ENCODE data around the gene GPATCH4. TPM values are rescaled to one million over a fixed set of nuclear protein-coding genes. Genes with fewer than 3 reads are reported as not detected.
A peak's percentile ranks its signal among the peaks of the same experiment; 100 is the strongest.

Gene GPATCH4
- total RNA-seq, 1 donor from 2014 or later = 24.0 TPM

DNA sequence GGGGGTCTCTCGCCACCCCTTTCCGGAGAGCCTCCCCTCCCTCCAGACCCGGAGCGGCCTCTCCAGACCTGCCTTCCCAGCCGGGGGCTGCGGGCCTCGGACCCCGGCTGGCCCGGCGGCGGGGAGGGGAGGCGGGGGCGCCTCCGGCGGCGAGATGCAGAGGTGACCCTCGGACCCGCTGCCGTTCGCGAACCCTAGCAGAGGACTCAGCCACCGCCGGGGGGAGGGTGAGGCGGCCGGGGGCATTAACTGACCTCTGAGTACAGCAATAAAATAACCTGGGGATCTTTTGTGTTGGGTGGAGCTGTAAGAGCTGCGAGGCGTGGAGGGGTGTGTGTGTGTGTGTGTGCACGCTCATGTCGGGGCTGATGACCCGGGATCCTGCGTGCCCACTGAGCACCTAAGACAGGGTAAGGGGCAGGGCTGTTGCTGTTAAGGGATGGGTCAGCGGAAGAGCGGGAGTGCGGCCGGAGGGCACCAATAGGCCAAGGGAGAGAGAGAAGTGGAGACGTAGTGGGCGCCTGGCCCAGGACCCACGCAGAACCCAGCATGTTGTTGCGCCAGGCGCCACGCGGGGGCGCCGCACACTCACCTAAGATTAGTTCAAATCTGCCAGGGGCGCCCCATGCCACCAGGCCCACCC is 24.3 kb upstream of the GPATCH4 start:
- Mint-ChIP-seq H3K27ac (no peak overlapping the region), H3K27me3 (ENCODE audit: low read depth) (peaks cover 87% of the 10 kb centered on the region), H3K9me3 (no peaks in the 10 kb centered on the region), H3K4me3 (peak overlapping the region; percentile 59), H3K36me3 (no peaks in the 10 kb centered on the region), H3K4me1 (peaks cover 8% of the 10 kb centered on the region)
- TF ChIP-seq, protein P1, sequence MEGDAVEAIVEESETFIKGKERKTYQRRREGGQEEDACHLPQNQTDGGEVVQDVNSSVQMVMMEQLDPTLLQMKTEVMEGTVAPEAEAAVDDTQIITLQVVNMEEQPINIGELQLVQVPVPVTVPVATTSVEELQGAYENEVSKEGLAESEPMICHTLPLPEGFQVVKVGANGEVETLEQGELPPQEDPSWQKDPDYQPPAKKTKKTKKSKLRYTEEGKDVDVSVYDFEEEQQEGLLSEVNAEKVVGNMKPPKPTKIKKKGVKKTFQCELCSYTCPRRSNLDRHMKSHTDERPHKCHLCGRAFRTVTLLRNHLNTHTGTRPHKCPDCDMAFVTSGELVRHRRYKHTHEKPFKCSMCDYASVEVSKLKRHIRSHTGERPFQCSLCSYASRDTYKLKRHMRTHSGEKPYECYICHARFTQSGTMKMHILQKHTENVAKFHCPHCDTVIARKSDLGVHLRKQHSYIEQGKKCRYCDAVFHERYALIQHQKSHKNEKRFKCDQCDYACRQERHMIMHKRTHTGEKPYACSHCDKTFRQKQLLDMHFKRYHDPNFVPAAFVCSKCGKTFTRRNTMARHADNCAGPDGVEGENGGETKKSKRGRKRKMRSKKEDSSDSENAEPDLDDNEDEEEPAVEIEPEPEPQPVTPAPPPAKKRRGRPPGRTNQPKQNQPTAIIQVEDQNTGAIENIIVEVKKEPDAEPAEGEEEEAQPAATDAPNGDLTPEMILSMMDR (IDR thresholded peaks at IDR 0.05; ENCODE audit: unreplicated experiment) = peak; percentile 79
- peak in 1 of 2 experiments; percentile 70 for DNase-seq (ENCODE audit: low spot score in 2 of 2, unreplicated experiment in 2 of 2)

DNA sequence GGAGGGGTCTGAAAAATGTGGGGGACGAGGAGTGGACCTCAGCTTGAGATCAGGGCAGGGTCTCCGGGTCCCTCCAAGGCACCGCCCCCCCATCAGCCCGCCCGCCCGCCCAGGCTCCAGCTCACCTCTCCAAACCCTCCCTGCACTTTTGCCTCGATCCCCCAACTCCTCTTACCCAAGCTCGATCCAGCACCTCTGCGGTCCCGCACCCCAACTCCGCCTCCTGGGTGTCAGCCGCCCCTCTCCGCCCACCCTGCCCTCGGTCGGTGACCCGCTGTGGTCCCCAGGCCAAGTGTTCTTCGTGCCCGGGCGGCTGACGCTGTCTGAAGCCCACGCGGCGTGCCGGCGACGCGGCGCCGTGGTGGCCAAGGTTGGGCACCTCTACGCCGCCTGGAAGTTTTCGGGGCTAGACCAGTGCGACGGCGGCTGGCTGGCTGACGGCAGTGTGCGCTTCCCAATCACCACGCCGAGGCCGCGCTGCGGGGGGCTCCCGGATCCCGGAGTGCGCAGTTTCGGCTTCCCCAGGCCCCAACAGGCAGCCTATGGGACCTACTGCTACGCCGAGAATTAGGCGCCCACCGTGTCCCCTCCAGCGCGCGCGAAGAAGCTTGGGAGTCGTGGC is 23.6 kb upstream of the GPATCH4 start:
- Mint-ChIP-seq H3K4me3 (peak overlapping the region; percentile 20), H3K36me3 (no peaks in the 10 kb centered on the region), H3K27me3 (ENCODE audit: low read depth) (peaks cover 89% of the 10 kb centered on the region), H3K9me3 (no peaks in the 10 kb centered on the region), H3K4me1 (peaks cover 8% of the 10 kb centered on the region), H3K27ac (no peak overlapping the region)
- TF ChIP-seq, protein P1 (IDR thresholded peaks at IDR 0.05; ENCODE audit: unreplicated experiment) = no peak
- no peak for DNase-seq (ENCODE audit: low spot score in 2 of 2, unreplicated experiment in 2 of 2)

DNA sequence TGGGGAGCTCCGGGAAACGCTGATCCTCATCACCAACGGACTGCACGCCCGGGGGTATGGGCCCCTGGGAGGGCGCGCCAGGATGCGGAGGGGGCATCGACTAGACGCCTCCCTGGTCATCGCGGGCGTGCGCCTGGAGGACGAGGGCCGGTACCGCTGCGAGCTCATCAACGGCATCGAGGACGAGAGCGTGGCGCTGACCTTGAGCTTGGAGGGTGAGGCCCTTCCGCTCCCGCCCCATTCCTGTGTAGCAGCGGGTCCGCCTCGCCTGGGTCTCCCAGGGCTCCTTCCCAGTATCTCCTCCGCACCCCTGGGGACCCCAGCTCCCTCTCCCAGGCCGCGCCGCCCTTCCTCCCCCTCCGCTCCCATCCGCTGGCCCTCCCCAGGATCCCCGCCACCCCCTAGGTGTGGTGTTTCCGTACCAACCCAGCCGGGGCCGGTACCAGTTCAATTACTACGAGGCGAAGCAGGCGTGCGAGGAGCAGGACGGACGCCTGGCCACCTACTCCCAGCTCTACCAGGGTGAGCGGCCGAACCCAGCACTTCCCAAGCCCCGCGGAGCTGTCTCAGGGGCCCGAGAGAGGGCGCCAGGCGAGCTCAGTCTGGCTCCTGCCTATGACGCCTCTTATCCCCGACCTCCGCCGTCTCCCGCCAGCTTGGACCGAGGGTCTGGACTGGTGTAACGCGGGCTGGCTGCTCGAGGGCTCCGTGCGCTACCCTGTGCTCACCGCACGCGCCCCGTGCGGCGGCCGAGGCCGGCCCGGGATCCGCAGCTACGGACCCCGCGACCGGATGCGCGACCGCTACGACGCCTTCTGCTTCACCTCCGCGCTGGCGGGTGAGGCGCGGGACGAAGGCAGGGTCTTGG is 22.9 kb upstream of the GPATCH4 start:
- Mint-ChIP-seq H3K9me3 (no peaks in the 10 kb centered on the region), H3K4me3 (peak overlapping the region; percentile 55), H3K36me3 (no peaks in the 10 kb centered on the region), H3K27me3 (ENCODE audit: low read depth) (peaks cover 89% of the 10 kb centered on the region), H3K27ac (no peak overlapping the region), H3K4me1 (peaks cover 8% of the 10 kb centered on the region)
- DNase-seq (ENCODE audit: low spot score in 2 of 2, unreplicated experiment in 2 of 2) = peak in 1 of 2 experiments; percentile 65
- TF ChIP-seq, protein P1 (IDR thresholded peaks at IDR 0.05; ENCODE audit: unreplicated experiment) = no peak

DNA sequence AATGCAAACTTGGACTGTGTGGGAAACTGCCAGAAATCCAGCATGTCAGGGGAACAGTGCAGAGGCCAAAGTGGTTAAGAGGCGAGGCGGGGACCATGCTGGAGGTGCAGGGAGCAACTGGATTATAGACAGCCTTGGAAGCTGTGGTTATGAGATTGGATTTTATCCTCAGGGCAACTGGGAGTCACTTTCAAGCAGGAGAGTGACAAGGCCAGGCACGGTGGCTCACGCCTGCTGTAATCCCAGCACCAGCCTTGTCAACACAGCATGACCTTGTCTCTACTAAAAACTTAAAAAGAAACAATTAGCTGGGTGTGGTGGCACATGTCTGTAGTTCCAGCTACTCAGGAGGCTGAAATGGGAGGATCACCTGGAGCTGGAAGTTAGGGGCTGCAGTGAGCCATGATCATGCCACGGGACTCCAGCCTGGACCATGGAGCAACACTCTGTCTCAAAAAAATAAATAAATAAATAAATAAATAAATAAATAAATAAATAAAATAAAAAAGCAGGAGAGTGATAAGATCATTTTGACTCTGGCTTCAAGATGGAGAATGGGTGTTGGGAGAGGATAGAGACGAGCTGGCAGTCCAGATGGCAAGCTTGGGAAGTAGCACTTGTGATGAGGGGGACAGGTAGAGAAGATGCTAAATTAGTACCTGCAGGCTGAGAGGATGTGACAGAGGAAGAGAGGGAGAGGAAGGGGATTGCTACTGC is 21.5 kb upstream of the GPATCH4 start:
- Mint-ChIP-seq H3K9me3 (no peaks in the 10 kb centered on the region), H3K36me3 (no peaks in the 10 kb centered on the region), H3K27me3 (ENCODE audit: low read depth) (peaks cover 85% of the 10 kb centered on the region), H3K4me1 (peaks cover 8% of the 10 kb centered on the region), H3K4me3 (no peak overlapping the region), H3K27ac (no peak overlapping the region)
- TF ChIP-seq, protein P1 (IDR thresholded peaks at IDR 0.05; ENCODE audit: unreplicated experiment) = no peak
- DNase-seq (ENCODE audit: low spot score in 2 of 2, unreplicated experiment in 2 of 2) = no peak

DNA sequence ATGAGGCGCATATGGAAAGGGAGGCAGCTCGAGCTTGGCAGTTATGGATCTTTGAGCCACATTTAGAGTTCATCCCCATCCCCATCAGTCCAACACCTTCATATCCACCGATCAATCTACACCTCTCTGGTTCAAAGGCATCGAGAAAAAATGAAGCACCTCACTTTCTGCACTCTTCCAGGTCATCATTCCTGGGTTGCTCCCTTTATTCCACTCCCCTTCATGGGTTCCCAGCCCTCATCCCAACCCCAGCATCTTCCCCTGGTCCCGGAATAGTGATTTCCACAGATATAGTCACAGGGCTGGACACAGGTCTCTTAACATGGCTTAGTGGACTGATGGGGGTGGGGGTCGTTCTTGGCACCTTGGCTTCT is 18.3 kb upstream of the GPATCH4 start:
- Mint-ChIP-seq H3K4me3 (no peak overlapping the region), H3K36me3 (no peaks in the 10 kb centered on the region), H3K27ac (no peak overlapping the region), H3K4me1 (peaks cover 23% of the 10 kb centered on the region), H3K9me3 (no peaks in the 10 kb centered on the region), H3K27me3 (ENCODE audit: low read depth) (peaks cover 60% of the 10 kb centered on the region)
- no peak for DNase-seq (ENCODE audit: low spot score in 2 of 2, unreplicated experiment in 2 of 2)
- TF ChIP-seq, protein P1 (IDR thresholded peaks at IDR 0.05; ENCODE audit: unreplicated experiment) = no peak
